ENCODE measurements around the gene LONP1.

GRCh38 chr19:5667751-5668271 is 52.1 kb downstream of the LONP1 start:
- TF ChIP-seq BCL3 (IDR thresholded peaks at IDR 0.05), result no peak
- TF ChIP-seq CTCF (IDR thresholded peaks at IDR 0.05), result no peak
- TF ChIP-seq JUNB (IDR thresholded peaks at IDR 0.05), result no peak
- TF ChIP-seq SMC3 (IDR thresholded peaks at IDR 0.05), result no peak

All from A549 (cell line).